Measurements from ENCODE around the gene URI1.

DNA sequence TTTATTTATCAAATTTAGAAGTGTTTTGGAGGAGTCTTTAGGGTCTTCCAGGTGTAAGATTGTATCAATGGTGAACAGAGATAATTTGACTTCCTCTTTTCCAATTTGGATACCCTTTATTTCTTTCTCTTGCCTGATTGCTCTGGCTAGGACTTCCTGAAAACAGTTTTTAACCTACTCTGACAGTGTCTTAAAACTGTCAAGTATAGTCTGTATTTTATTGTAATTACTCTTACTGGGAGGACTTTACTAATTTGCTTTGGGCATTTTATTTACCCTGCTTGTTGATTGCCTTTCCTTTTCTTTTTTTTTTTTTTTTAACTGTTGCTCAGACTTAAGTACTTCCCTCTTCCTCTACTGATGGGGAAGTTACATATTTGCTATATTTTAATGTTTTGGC, 81.3 kb downstream of the URI1 start:
- no peak for TF ChIP-seq POLR2A (IDR thresholded peaks at IDR 0.05)
- TF ChIP-seq CTCF (IDR thresholded peaks at IDR 0.05): no peak

Measured in thyroid gland (tissue), 4 donors.